ENCODE data around the gene FLVCR2.
"Not testable (repeated sequence)": the region's sequence is repeated elsewhere in the genome, so short reads cannot be mapped to it uniquely, and the experiment has no call there.

The FLVCR2 gene

GRCh38 chr14:75591987-75592575 is 13.7 kb downstream of the FLVCR2 start:
- H3K4me1 ChIP-seq (ENCODE audit: insufficient read depth, insufficient read length): no peaks in the 10 kb centered on the region
- H3K36me3 ChIP-seq (ENCODE audit: insufficient read depth, insufficient read length, low read length): peaks cover 3% of the 10 kb centered on the region
- no peaks in the 10 kb centered on the region for H3K27me3 ChIP-seq (ENCODE audit: insufficient read depth, insufficient read length)
- no peak overlapping the region for H3K4me3 ChIP-seq (ENCODE audit: insufficient read length, low read depth)
- no peak overlapping the region for H3K9ac ChIP-seq (ENCODE audit: insufficient read length, low read depth)
- no peak for DNase-seq (ENCODE audit: low read depth, low spot score)
- TF ChIP-seq YY1 (IDR thresholded peaks at IDR 0.05; ENCODE audit: insufficient read depth, insufficient read length) (no peak), SUZ12 (IDR thresholded peaks at IDR 0.05; ENCODE audit: extremely low read depth, insufficient read depth, insufficient read length) (no peak), ZNF274 (IDR thresholded peaks at IDR 0.05; ENCODE audit: low read depth, low read length) (no peak)
- H3K9me3 ChIP-seq (ENCODE audit: insufficient read depth, low read length): peaks cover 6% of the 10 kb centered on the region; the same call in 1 of the 2 replicates

- Histone ChIP-seq H3K9me3 (ENCODE audit: insufficient read depth, low read length) (peaks cover 6% of the 10 kb centered on the region; the same call in 1 of the 2 replicates), H3K4me3 (ENCODE audit: insufficient read length, low read depth) (no peak overlapping the region), H3K27me3 (ENCODE audit: insufficient read depth, insufficient read length) (no peaks in the 10 kb centered on the region), H3K36me3 (ENCODE audit: insufficient read depth, insufficient read length, low read length) (peaks cover 3% of the 10 kb centered on the region), H3K9ac (ENCODE audit: insufficient read length, low read depth) (no peak overlapping the region), H3K4me1 (ENCODE audit: insufficient read depth, insufficient read length) (no peaks in the 10 kb centered on the region)
- no peak for DNase-seq (ENCODE audit: low read depth, low spot score)
- TF ChIP-seq ZNF274 (IDR thresholded peaks at IDR 0.05; ENCODE audit: low read depth, low read length) (no peak), SUZ12 (IDR thresholded peaks at IDR 0.05; ENCODE audit: extremely low read depth, insufficient read depth, insufficient read length) (no peak), YY1 (IDR thresholded peaks at IDR 0.05; ENCODE audit: insufficient read depth, insufficient read length) (no peak)
Measured at GRCh38 chr14:75595226-75595625, 16.8 kb downstream of the FLVCR2 start.

- H3K27me3 ChIP-seq (ENCODE audit: insufficient read depth, insufficient read length): no peaks in the 10 kb centered on the region
- TF ChIP-seq SUZ12 (IDR thresholded peaks at IDR 0.05; ENCODE audit: extremely low read depth, insufficient read depth, insufficient read length): no peak
- TF ChIP-seq YY1 (IDR thresholded peaks at IDR 0.05; ENCODE audit: insufficient read depth, insufficient read length): no peak
- TF ChIP-seq ZNF274 (IDR thresholded peaks at IDR 0.05; ENCODE audit: low read depth, low read length): no peak
- peaks cover 3% of the 10 kb centered on the region; the same call in 1 of the 2 replicates for H3K9me3 ChIP-seq (ENCODE audit: insufficient read depth, low read length)
- no peaks in the 10 kb centered on the region for H3K4me1 ChIP-seq (ENCODE audit: insufficient read depth, insufficient read length)
- no peaks in the 10 kb centered on the region for H3K36me3 ChIP-seq (ENCODE audit: insufficient read depth, insufficient read length, low read length)
- no peak for DNase-seq (ENCODE audit: low read depth, low spot score)
- no peak overlapping the region for H3K4me3 ChIP-seq (ENCODE audit: insufficient read length, low read depth)
- H3K9ac ChIP-seq (ENCODE audit: insufficient read length, low read depth): no peak overlapping the region
Measured at GRCh38 chr14:75597149-75597548, 18.7 kb downstream of the FLVCR2 start.

- not testable (repeated sequence) for H3K36me3 ChIP-seq (ENCODE audit: insufficient read depth, insufficient read length, low read length); H3K27me3 ChIP-seq (ENCODE audit: insufficient read depth, insufficient read length); H3K4me1 ChIP-seq (ENCODE audit: insufficient read depth, insufficient read length); H3K9ac ChIP-seq (ENCODE audit: insufficient read length, low read depth); H3K4me3 ChIP-seq (ENCODE audit: insufficient read length, low read depth); H3K9me3 ChIP-seq (ENCODE audit: insufficient read depth, low read length); DNase-seq (ENCODE audit: low read depth, low spot score)
Measured at GRCh38 chr14:75600100-75600499, 21.7 kb downstream of the FLVCR2 start.

GRCh38 chr14:75601061-75601460 is 22.6 kb downstream of the FLVCR2 start:
- H3K9ac ChIP-seq (ENCODE audit: insufficient read length, low read depth); DNase-seq (ENCODE audit: low read depth, low spot score); H3K9me3 ChIP-seq (ENCODE audit: insufficient read depth, low read length); H3K4me3 ChIP-seq (ENCODE audit: insufficient read length, low read depth); H3K4me1 ChIP-seq (ENCODE audit: insufficient read depth, insufficient read length); H3K27me3 ChIP-seq (ENCODE audit: insufficient read depth, insufficient read length); H3K36me3 ChIP-seq (ENCODE audit: insufficient read depth, insufficient read length, low read length): not testable (repeated sequence)

- Histone ChIP-seq H3K4me3 (ENCODE audit: insufficient read length, low read depth) (no peak overlapping the region), H3K9ac (ENCODE audit: insufficient read length, low read depth) (no peak overlapping the region), H3K36me3 (ENCODE audit: insufficient read depth, insufficient read length, low read length) (no peaks in the 10 kb centered on the region), H3K4me1 (ENCODE audit: insufficient read depth, insufficient read length) (no peaks in the 10 kb centered on the region), H3K9me3 (ENCODE audit: insufficient read depth, low read length) (peaks cover 11% of the 10 kb centered on the region), H3K27me3 (ENCODE audit: insufficient read depth, insufficient read length) (no peaks in the 10 kb centered on the region)
- no peak for DNase-seq (ENCODE audit: low read depth, low spot score)
- TF ChIP-seq YY1 (IDR thresholded peaks at IDR 0.05; ENCODE audit: insufficient read depth, insufficient read length) (no peak), SUZ12 (IDR thresholded peaks at IDR 0.05; ENCODE audit: extremely low read depth, insufficient read depth, insufficient read length) (no peak), ZNF274 (IDR thresholded peaks at IDR 0.05; ENCODE audit: low read depth, low read length) (no peak)
Measured at GRCh38 chr14:75602503-75602902, 24.1 kb downstream of the FLVCR2 start.

GRCh38 chr14:75604979-75605851 is 26.8 kb downstream of the FLVCR2 start:
- DNase-seq (ENCODE audit: low read depth, low spot score): no peak
- Histone ChIP-seq H3K27me3 (ENCODE audit: insufficient read depth, insufficient read length) (no peaks in the 10 kb centered on the region), H3K9ac (ENCODE audit: insufficient read length, low read depth) (no peak overlapping the region), H3K9me3 (ENCODE audit: insufficient read depth, low read length) (peaks cover 26% of the 10 kb centered on the region), H3K36me3 (ENCODE audit: insufficient read depth, insufficient read length, low read length) (no peaks in the 10 kb centered on the region), H3K4me3 (ENCODE audit: insufficient read length, low read depth) (no peak overlapping the region), H3K4me1 (ENCODE audit: insufficient read depth, insufficient read length) (no peaks in the 10 kb centered on the region)
- TF ChIP-seq ZNF274 (IDR thresholded peaks at IDR 0.05; ENCODE audit: low read depth, low read length): no peak
- TF ChIP-seq YY1 (IDR thresholded peaks at IDR 0.05; ENCODE audit: insufficient read depth, insufficient read length): no peak
- no peak for TF ChIP-seq SUZ12 (IDR thresholded peaks at IDR 0.05; ENCODE audit: extremely low read depth, insufficient read depth, insufficient read length)

All from NT2/D1 (cell line).